HEK293T (cell line): Measurements from ENCODE around the gene ANO10.

Source experiments
- CTCF ChIA-PET: fragments of 350-600 bp; formaldehyde crosslinking; extraction: SDS; loops from one replicate; lab custom pipeline; 2021; ENCODE audit warnings: antibody characterized with exemption, inconsistent platforms; lab: Yijun Ruan, JAX
- POLR2A ChIA-PET: fragments of 350-600 bp; formaldehyde crosslinking; extraction: SDS; loops from one replicate; lab custom pipeline; 2020; ENCODE audit warnings: antibody characterized with exemption, inconsistent platforms; lab: Yijun Ruan, JAX
- DNase-seq: peaks from one replicate; pipeline ENCODE4 v3.0.0; 2012; ENCODE audit warnings: mixed read lengths; ENCODE audit errors: extremely low spot score
- ARNT ChIP-seq: fragments of 450-650 bp; IDR thresholded peaks from 2 replicates; pipeline ENCODE4 v1.6.1; 2017; ENCODE audit warnings: mild to moderate bottlenecking
- BHLHE40 ChIP-seq: fragments of 450-650 bp; IDR thresholded peaks from 2 replicates; pipeline ENCODE4 v1.6.1; 2016; ENCODE audit warnings: mild to moderate bottlenecking, moderate library complexity, borderline replicate concordance
- CTBP1 ChIP-seq: fragments of 450-650 bp; IDR thresholded peaks from 2 replicates; pipeline ENCODE4 v1.6.1; 2016; ENCODE audit warnings: borderline replicate concordance
- ELF4 ChIP-seq: fragments of 450-650 bp; IDR thresholded peaks from 2 replicates; pipeline ENCODE4 v1.6.1; 2017; ENCODE audit warnings: antibody characterized with exemption
- FOXA1 ChIP-seq: fragments of 450-650 bp; IDR thresholded peaks from 2 replicates; pipeline ENCODE4 v1.6.1; 2016; ENCODE audit warnings: mild to moderate bottlenecking
- FOXK2 ChIP-seq: fragments of 450-650 bp; IDR thresholded peaks from 2 replicates; pipeline ENCODE4 v1.6.1; 2016; ENCODE audit warnings: mild to moderate bottlenecking
- FOXM1 ChIP-seq: fragments of 450-650 bp; IDR thresholded peaks from 2 replicates; pipeline ENCODE4 v1.6.1; 2017; ENCODE audit warnings: mild to moderate bottlenecking, borderline replicate concordance
- HDGF ChIP-seq: fragments of 450-650 bp; IDR thresholded peaks from 2 replicates; pipeline ENCODE4 v1.6.1; 2017; ENCODE audit warnings: antibody characterized with exemption, borderline replicate concordance
- L3MBTL2 ChIP-seq: fragments of 450-650 bp; conservative IDR thresholded peaks from 2 replicates; pipeline ENCODE4 v1.6.1; 2016; ENCODE audit warnings: mild to moderate bottlenecking
- LEF1 ChIP-seq: fragments of 450-650 bp; IDR thresholded peaks from 2 replicates; pipeline ENCODE4 v1.6.1; 2017; ENCODE audit warnings: mild to moderate bottlenecking, borderline replicate concordance
- NFRKB ChIP-seq: fragments of 450-650 bp; IDR thresholded peaks from 2 replicates; pipeline ENCODE4 v1.6.1; 2016; ENCODE audit warnings: mild to moderate bottlenecking, moderate library complexity
- SP1 ChIP-seq: fragments of 450-650 bp; IDR thresholded peaks from 2 replicates; pipeline ENCODE4 v1.6.1; 2017
- SUZ12 ChIP-seq: fragments of 450-650 bp; IDR thresholded peaks from 2 replicates; pipeline ENCODE4 v1.6.1; 2016; ENCODE audit warnings: mild to moderate bottlenecking
- TARDBP ChIP-seq: fragments of 450-650 bp; IDR thresholded peaks from 2 replicates; pipeline ENCODE4 v1.6.1; 2016
- ZNF384 ChIP-seq: fragments of 450-650 bp; IDR thresholded peaks from 2 replicates; pipeline ENCODE4 v1.6.1; 2016
- TF ChIP-seq, protein P1 (sequence below): fragments of 450-650 bp; IDR thresholded peaks from 2 replicates; pipeline ENCODE4 v1.6.1; 2016

The ANO10 gene

GRCh38 chr3:43415088-43415487 is 206.7 kb downstream of the ANO10 start:
- POLR2A ChIA-PET: no interaction called here
- TF ChIP-seq NFRKB (no peak), FOXM1 (no peak)
- CTCF ChIA-PET: no interaction called here
- DNase-seq: no peak

DNA sequence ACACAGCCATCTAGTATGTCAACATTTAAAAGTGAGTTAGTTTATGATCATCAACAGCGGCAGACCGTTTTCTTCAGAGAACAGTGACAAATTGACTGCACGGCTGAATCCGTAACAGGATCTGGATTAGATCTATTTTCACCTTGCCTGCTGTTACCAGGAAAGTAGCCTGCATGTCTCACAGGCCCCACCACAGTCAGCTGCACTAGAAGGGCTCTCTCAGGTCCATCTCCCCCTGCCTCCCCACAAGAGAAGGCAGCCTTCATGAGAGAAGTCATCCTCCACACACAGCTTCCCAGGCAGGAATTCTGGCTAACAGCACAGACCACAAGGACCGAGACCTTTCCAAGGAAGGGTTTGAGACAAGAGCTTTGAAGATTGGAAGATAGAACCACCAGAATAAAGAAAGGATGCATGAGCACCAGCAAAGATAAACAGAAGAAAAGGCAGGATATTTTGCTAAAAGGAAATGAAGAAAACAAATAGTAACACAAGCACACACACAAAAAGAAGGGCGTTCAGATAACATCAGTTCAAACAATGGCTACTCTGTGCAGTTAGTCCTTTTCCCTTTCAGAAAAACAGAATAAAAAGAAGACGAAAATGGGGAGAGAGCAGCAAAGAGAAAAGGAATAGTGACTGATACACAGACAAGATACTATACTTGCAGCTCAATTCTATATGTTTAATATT is 208.0 kb downstream of the ANO10 start:
- ChIA-PET POLR2A (no interaction called here), CTCF (no interaction called here)
- DNase-seq: peak; percentile 9
- TF ChIP-seq ARNT (no peak), NFRKB (no peak), CTBP1 (no peak), ZNF384 (no peak), FOXA1 (no peak), SP1 (no peak), LEF1 (no peak), FOXK2 (no peak), L3MBTL2 (no peak), TARDBP (no peak)
- TF ChIP-seq, protein P1, sequence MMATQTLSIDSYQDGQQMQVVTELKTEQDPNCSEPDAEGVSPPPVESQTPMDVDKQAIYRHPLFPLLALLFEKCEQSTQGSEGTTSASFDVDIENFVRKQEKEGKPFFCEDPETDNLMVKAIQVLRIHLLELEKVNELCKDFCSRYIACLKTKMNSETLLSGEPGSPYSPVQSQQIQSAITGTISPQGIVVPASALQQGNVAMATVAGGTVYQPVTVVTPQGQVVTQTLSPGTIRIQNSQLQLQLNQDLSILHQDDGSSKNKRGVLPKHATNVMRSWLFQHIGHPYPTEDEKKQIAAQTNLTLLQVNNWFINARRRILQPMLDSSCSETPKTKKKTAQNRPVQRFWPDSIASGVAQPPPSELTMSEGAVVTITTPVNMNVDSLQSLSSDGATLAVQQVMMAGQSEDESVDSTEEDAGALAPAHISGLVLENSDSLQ: no peak

DNA sequence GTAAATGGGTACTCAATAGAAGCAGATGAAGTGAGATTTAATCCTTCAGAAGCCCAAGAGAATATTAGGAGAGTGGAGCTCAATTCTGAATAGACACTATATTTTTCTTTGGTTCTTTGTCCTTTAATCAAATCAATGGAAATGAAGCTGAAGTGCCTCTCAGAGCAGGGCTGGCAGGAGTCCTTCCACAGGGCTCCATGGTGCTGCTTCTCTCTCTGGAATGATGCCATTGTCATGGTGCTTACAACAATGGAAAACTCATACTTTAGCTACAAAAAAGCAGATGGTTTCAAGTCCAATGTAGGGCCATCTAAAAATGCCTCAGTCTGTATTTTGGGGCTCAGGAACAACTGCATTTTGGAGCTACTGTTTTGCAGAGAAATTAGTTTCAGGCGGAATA is 210.4 kb downstream of the ANO10 start:
- TF ChIP-seq ZNF384 (no peak), ELF4 (no peak), HDGF (no peak), ARNT (no peak)
- DNase-seq: no peak
- ChIA-PET CTCF (interaction anchor here (0.5 to 0.8 kb wide), 2 partner anchors 92 to 1150 kb away, joined by 3 read pairs; no protein-coding TSS in a partner anchor), POLR2A (no interaction called here)

GRCh38 chr3:43410592-43410991 is 211.2 kb downstream of the ANO10 start:
- CTCF ChIA-PET: no interaction called here
- no peak for DNase-seq
- POLR2A ChIA-PET: no interaction called here
- TF ChIP-seq CTBP1 (no peak), ZNF384 (no peak), ELF4 (no peak), BHLHE40 (no peak), FOXM1 (no peak), SUZ12 (no peak), LEF1 (no peak), TARDBP (no peak), FOXK2 (no peak), FOXA1 (no peak), SP1 (no peak), L3MBTL2 (no peak), HDGF (no peak), ARNT (no peak), NFRKB (no peak)
- TF ChIP-seq, protein P1: no peak

GRCh38 chr3:43409506-43409905 is 212.3 kb downstream of the ANO10 start:
- DNase-seq: no peak
- TF ChIP-seq LEF1 (no peak), SUZ12 (no peak), FOXK2 (no peak), SP1 (no peak), ELF4 (no peak), HDGF (no peak), BHLHE40 (no peak), TARDBP (no peak), L3MBTL2 (no peak), FOXM1 (no peak), ZNF384 (no peak), FOXA1 (no peak), CTBP1 (no peak), ARNT (no peak), NFRKB (no peak)
- TF ChIP-seq, protein P1: no peak
- CTCF ChIA-PET: interaction anchor here (0.6 kb wide), 1 partner anchor 94 kb away, joined by 3 read pairs; no protein-coding TSS in a partner anchor
- POLR2A ChIA-PET: no interaction called here

DNA sequence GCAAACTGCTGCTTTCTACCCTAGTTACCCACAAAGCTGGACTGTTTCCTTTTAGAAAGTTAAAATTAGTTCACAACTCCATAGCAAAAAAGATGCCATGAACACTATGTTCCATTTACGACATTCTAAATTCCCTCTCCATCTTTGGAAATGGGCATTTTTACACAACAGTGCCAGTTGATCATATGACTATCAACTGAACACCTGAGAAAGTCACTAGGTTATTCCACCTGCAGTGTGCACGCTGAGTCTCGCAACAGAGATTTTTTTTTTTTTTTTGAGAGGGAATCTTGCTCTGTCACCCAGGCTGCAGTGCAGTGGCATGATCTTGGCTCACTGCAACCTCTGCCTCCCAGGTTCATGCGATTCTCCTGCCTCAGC is 215.2 kb downstream of the ANO10 start:
- DNase-seq: no peak
- ChIA-PET CTCF (no interaction called here), POLR2A (no interaction called here)
- no peak for TF ChIP-seq ARNT
- no peak for TF ChIP-seq TARDBP
- TF ChIP-seq FOXA1: no peak
- TF ChIP-seq FOXK2: no peak
- no peak for TF ChIP-seq LEF1
- TF ChIP-seq CTBP1: no peak
- TF ChIP-seq NFRKB: no peak
- no peak for TF ChIP-seq ZNF384
- TF ChIP-seq, protein P1: no peak
- no peak for TF ChIP-seq FOXM1
- no peak for TF ChIP-seq ELF4
- TF ChIP-seq BHLHE40: no peak
- no peak for TF ChIP-seq SP1
- no peak for TF ChIP-seq SUZ12
- no peak for TF ChIP-seq HDGF
